Activated T-cell treated with anti-CD3 and anti-CD28 coated beads for 24 hours (primary cell): Measurements from ENCODE around the gene MAD1L1.

Source experiments
- DNase-seq: peaks from one replicate; pipeline ENCODE4 v3.0.0-alpha.2; 2020; ENCODE audit warnings: low read depth

MAD1L1 gene

DNA sequence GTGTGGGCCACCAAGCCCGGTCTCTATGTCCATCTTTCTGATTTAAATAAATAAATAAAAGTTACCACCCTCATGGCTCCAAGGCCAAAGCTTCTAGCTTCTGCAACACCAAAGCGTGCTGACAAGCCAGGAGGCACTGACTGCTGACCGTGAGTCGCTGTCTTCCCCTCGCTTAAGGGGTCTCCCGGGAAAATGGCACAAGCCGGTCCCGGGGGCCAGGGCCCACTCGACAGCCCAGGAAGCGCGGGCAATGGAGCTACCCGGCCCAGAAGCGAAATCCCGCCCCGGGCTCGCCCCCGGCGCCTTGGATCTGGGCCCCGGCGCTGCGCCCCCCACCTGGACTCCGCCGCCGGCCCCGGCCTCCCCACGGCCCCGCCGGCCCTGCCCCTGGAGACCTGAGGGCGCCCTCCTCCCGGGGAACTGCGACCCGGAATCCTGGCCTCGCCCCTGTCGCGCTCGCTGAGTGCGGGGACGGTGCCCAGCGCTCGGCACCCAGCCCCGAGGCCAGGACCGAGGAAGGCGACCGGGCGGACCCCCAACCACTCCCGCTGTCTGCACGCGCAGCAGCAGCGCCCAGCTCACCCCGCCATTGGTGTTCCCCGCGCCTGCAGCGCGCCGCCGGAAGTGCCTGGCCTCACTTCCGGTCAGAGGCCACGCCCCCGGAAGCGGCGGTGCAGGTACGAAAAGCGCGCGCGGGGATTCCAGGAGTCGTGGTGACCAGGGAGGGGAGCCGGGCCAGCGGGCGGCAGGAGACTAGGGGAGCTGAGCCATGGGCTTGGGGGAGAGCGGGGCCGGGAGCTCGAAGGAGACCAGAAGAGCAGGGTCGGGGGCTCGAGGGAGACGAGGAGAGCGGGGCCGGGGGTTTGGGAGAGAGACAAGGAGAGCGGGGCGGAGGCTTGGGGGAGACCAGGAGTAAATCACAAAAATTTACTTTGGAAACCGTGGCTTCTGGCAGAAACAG, 9.1 kb upstream of the MAD1L1 start, which contains the start of the genes MRM2 and NUDT1:
Gene MRM2 (minus strand): TSS at position 626 of the 961 bp plus-strand sequence. CDS start 36 bp downstream, at position 590.
Gene NUDT1 (plus strand): TSS at position 647 of the 961 bp plus-strand sequence. CDS start 2,349 bp downstream, outside the sequence.
- peak; percentile 69 for DNase-seq

DNA sequence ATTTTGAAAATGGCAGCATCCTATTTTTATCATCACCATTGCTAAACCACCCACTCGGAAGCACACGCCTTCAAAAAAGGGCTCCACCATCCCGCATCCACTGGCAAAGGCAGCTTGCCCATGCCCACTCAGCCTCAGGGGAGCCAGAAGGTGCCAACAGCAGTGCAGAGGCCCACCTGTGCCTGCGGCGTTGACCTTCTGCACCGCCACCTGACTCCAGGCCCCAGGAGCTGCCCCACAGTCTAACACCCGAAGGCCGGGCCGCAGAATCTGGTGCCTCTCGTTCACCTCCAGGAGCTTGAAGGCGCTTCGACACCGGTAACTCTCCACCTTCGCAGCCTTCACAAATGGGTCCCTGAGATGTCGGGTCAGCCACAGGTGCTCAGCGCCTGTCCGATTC, 6.5 kb upstream of the MAD1L1 start:
- no peak for DNase-seq

DNA sequence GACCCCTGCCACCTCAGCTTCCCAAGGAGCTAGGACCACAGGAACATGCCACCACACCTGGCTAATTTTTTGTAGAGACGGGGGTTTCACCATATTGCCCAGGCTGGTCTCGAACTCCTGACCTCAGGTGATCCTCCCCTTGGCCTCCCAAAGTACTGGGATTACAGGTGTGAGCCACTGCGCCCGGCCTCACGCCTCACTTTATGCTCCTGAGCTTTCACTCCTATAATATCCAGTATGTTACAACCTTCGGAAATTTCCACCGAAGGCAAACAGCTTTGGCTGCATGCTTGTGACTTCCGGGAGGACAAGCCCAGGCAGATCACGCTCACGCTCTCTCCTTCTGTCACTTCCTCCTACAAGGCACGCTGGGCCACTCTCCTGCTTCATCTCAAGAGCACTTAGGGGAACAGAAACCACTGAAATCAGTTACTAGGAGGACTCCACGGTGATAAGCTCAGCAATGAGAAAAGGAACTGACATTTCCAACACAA, 4.4 kb upstream of the MAD1L1 start:
- no peak for DNase-seq

DNA sequence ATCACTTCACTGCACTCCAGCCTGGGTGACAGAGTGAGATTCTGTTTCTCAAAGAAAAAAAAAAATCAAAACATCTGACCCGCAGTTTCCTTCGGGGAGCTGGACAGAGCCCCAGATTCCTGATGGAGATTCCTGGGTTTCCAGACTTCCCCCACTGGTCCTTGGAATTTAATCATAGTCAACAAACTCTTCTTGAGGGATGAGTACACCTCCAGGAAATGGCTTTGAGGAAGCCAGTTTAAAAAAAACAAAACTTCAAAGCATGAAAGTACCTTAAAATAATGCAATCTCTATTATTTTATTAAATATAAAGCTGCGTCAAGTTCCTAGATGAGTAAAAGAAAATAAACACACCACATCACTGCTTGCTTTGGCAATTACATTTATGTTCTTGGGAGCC, 1.2 kb upstream of the MAD1L1 start:
- no peak for DNase-seq

DNA sequence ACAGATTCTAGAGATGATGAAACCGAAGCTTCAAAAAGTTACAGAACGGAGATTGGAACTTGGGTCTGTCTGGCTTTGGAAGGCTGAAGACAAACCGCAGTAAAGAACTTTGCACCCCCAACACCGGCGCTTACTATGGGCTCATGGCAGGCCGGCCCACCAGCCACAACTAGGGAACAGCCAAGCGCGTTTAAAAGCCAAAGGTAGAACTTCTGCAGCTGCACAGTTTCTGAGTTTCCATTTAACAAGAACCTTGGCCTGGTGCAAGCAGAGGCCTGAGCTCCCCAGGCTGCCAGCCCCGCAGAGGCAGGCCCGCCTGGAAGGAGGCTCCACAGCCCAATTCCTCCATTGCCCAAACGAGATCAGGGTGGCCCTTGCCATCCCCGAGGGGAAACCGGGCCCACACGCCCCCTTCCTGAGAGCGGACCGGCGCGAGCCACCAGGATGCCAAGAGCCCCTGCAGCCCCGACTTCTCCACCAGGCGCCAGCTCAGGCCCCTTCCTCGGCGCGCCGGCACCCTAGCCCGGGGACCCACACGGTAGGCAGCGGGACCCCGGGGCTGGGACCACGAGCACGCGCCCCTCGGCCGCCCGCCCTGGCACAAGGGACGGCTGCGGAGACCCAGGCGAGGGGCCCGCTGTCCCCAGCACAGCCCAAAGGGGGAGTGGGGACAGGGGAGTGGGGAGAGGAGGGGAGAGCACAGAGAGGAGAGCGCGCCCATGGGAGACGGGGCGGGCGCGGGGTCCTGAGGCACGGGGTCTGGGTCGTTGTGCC, 566 bp downstream of the MAD1L1 start:
- DNase-seq: no peak

DNA sequence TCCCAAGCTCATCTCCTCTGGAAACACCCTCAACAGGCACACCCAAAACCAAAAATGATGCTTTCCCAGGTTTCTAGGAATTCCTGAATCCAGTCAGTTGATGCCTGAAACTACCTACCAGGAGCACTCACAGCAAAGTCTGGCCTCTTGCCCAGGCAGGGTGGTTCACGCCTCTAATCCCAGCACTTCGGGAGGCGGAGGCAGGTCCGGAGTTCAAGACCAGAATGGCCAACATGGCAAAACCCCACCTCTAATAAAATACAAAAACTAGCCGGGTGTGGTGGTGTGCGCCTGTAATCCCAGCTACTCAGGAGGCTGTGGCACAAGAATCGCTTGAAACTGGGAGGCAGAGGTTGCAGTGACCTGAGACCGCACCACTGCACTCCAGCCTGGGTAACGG, 1.9 kb downstream of the MAD1L1 start:
- DNase-seq: no peak

DNA sequence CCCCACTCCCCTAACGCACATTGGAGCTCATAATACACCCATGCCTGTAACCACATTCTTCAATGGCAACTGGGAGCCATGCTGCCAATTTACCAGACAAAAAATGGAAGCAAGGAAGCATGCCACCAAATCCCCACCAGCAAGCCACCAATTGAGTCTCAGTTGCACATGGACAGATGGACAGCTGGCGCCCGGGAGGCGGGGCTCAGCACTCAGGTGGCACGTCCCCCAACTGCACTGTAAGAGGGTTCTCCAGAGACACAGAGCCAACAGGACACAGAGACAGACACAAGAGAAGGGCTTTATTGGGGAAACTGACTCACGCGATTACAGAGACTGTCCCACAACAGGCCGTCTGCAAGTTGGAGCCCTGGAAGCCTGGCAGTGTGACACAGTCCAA, 2.5 kb downstream of the MAD1L1 start:
- no peak for DNase-seq

DNA sequence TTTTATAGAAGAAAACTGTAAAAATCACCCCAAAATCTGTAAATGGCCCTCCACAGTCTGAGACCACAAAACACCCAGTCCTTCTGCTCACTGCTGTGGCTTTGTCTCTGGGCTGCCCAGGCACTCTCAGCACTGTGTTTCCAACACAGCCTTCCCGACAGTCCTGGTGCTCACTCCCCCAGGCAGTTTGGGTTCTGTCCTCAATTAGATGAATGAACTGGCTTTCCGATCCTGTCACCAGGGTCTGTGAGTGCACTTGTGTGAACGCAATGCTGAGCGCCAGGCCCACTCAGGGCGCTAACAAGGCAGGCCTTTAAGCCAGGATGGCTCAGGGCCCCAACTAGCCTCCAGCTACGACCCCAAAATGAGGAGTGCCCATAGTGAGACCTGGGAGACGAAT, 3.3 kb downstream of the MAD1L1 start:
- no peak for DNase-seq

DNA sequence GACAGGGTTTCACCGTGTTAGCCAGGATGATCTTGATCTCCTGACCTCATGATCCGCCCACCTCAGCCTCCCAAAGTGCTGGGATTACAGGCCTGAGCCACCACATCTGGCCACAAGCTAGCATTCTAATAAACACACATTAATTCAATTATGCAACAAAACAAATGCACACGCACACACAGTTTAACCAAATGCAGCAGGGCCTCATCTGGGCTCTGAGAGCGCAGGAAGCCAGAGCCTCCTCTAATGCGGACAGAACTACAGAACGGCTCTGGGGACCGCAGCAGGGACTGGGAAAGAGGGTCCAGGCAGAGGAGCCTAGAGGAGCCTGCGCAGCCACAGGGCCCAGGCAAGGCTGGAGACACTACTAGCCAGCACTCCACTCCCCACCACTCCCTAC, 3.8 kb downstream of the MAD1L1 start:
- no peak for DNase-seq

DNA sequence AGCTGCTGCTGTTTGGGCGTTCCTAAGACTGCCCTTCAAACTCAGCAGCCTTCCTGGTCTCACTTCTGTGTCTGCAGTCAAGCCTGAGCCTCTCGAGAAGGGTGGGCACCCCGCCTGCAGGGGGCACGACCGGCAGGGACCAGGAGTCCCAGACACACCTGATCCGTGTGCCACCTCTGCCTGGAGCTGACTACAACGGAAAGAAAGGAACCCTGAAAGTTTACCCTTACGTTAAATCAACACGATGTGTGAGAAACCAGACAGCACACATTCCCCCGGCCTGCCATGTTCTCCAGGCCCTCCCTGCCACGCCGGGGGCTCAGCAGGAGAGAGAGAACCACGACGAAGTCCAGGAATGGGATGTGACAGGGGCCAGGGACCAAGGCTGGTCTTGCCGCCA, 5.0 kb downstream of the MAD1L1 start:
- DNase-seq: no peak

DNA sequence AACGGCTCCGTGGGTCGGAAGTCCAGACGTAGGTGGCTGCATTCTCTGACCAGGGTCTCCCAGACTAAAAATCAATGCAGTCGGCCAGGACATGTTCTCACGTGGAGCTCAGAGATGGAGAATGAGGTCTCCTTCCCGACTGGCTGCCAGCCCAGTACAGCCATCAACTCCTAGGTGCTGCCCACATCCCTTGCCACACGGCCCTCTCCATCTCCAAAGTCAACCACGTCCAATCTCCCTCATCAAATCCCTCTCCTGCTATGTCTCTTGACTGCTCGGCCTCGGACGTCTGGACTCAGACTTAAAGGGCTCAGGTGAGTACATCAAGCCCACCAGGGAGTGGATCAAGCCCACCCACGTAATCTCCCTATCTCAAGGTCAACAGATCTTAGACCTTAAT, 6.9 kb downstream of the MAD1L1 start:
- no peak for DNase-seq

DNA sequence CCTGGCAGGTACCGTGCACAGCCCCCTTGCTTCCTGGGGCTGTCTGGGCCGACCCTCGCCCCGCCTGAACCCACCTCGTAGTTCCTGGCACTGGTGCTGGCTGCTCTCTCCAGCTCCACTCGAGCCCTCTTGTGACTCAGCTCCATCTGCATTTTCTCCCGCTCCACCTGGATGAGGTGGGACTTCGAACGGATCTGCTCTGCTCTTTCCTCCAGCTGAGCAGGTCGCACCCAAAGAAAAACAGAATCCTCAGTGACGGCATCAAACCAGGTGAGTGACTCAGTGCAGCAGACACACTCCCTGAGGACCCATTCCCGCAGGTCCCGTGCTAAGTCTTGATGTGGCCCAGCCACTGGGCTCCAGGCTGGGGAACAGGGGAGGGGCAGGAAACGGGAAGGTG, 7.4 kb downstream of the MAD1L1 start:
- DNase-seq: no peak

DNA sequence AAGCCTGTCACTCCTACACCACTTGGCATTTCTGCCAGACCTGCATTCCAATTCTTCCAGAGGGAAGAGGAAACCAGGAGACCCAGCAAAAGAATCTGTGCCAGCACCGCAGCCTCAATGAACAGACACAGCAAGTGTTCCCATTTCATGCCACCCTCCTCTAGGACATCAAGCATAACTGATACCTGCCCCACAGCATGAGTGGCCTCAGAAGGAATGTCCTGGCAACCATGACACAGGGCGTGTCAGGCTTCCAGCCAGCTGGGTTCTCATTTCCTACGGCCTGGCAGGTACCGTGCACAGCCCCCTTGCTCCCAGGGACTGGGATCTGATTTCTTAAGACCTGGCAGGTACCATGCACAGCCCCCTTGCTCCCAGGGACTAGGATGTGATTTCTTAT, 7.8 kb downstream of the MAD1L1 start:
- no peak for DNase-seq

DNA sequence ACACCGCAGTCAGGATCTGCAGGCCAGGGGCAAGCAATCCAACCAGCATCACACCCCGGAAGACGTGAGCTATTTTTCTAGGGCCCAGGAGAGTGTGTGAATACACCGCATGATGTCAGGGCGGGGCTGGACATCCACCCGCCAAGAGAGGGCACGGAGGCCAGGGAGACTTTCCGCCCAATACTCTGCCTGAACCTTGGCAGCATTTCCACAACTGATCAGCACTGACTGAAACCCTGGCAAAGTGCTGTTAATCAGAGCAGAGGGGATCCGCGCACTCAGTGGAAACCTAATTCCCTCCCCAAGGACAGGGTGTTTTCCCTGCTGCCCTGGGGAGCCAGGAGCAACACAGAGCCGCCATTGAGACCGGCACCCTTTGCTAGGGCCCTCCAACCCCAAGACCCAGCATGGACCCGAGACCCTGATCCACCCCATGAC, 8.2 kb downstream of the MAD1L1 start:
- no peak for DNase-seq

DNA sequence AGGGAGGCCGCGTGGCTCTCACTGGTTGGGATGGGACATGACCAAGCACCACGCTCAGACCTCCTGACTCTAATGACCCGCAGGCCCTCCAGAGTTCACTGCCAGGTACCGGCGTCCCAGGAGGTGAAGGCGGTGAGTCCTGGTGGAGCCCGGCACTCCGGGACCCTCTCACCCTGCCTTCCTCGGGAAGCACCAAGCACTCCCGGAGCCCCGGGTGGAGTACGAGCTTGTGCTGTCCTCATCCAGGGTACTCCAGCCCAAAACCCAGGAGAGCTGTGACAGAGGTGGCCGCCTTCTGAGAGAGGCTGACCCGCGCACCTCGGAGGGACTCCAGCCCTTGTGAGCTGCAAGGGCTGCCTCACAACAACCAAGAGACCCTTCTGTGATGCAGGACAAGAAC, 9.4 kb downstream of the MAD1L1 start:
- no peak for DNase-seq

DNA sequence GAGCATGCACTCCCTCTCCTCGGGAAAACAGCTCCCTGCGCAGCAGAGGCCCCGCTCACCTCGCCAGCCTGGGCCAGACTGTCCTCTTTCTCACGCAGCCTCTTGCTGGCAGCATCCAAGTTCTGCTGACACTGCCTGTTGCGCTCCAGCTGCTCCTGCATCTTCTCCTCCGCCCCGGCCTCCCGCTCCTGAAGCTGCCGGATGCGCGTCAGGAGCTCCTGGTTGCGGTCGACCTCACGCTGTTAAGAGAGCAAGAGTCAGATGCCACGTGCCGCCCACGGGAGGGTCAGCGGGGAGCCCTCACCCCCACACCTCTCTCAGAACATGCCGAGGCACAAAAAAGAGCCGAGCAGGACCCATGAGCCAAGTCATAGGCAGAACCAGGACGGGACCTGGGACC, 10.2 kb downstream of the MAD1L1 start:
- DNase-seq: no peak

DNA sequence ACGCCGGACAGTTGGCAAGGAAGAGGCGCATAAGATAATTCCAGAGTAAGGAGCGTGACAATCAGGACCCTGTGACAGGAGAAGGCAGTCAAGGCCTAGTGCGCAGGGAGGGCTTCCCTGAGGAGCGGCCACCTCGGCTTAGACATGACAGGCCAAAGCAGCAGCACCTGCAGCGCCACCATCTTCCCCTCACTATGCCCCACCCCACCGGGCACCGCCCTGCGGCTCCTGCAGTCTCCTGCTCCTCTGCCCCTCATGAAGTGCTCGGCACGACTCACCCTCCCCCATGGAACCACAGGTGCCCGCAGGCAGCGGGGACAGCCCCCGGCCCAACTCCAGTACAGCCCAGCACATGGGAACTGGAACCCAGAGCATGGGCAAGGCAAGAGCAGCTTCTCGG, 11.8 kb downstream of the MAD1L1 start:
- DNase-seq: no peak

DNA sequence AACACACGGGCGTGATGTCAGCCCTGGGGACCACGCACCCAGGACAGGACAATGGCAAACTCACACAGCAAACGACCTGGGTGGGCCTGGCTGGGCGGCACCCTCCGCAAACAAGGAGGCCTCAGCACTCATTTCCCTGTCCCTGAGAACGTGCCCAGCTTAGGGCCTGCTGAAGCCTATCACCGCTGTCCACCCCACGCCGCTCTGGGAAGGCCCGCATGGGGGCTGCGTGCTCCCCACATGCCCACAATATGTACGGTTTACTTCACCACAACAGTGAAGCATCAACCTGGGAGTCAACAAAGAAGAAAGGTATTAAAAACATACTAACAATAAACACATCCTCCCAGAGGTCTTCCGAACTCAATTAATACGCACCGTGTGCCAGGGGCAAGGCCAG, 12.2 kb downstream of the MAD1L1 start:
- DNase-seq: no peak

DNA sequence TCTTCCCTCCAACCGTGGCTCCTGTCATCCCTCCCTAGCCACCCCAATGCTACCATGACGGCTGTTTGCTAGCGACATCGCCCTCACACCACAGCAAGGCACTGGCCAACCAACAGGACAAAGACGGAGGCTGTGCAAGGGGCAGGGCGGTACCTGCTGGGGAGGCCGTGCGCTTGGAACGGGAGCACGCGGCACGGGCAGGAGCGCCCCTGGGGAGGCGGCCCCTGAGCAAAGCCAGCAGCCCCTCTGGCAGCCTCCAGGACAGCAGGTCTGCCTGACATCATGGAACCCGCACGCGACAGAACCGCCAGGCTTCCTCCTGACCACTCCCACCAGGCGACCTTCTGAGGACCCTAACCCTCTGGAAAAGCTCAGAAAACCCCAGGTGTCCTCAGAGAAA, 12.7 kb downstream of the MAD1L1 start:
- no peak for DNase-seq

DNA sequence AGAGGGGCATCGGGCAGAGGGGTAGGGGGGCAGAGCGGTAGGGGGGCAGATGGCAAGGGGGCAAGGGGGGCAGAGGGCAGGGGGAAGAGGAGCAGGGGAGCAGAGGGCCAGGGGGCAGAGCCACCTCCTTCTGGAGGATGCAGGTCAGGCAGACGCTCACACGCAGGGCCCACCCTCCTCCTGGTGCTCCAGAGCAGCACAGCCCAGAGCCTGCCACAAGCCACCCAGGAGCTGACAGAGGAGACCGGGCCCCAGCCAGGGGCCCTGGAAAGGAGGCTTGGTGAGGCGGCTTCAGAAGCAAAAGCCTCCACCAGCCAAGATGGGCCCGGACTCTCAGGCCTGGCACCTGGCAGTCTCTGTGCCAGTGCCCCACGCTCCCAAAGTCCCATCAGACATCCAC, 13.1 kb downstream of the MAD1L1 start:
- DNase-seq: no peak

DNA sequence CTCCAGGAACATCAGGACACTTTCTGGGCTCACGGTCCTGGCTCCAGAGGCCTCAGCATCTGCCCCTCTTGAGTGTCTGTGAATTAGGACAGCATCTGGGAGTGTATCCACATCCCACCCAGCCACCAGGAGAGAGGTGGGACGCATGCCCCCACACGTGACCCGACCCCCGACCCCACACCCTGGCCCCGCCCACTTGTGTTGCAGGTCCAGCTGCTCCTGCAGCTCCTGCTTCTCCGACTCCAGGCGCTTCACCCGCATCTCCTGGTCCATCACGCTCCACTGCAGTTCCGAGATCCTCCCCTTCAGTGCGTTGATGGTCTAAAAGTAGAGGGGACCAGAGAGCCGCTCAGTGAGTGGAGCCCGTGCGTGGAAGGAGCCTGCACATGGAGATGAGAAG, 13.6 kb downstream of the MAD1L1 start:
- no peak for DNase-seq

DNA sequence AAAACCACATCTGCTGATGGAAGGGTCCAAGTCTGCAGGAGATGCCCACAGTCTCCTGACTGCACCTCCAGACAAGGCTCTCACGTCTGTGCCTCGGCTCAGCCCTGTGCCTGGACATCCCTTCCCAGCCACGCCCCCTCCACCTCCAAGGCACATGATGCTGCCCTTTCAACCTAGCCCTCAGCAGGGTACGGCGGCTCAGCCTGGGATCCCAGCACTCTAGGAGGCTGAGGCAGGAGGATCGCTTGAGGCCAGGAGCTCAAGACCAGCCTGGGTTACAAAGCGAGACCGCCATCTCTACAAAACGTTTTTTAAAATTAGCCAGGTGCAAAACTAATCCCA, 14.3 kb downstream of the MAD1L1 start:
- DNase-seq: no peak
